Coronary artery (tissue), 2 donors: Measurements from ENCODE around the gene KIRREL3.

ENCODE experiments used
- DNase-seq: peaks from one replicate; pipeline ENCODE4 v3.0.0-alpha.2; 2017; ENCODE audit warnings: low spot score
- H3K27ac ChIP-seq, 2 donors: fragments of 200-600 bp; sonication (generic); one replicate each; pipeline ENCODE4 v1.5.1; 2016 to 2019
- H3K4me3 ChIP-seq: fragments of 200-600 bp; sonication (generic); 2 replicates; pipeline ENCODE4 v1.5.1; 2016; ENCODE audit warnings: mild to moderate bottlenecking, moderate library complexity
- TF ChIP-seq, protein P1 (sequence below): fragments of 200-600 bp; sonication (generic); IDR thresholded peaks from one replicate; pipeline ENCODE4 v1.5.1; 2019; ENCODE audit warnings: antibody characterized with exemption

KIRREL3 gene

DNA sequence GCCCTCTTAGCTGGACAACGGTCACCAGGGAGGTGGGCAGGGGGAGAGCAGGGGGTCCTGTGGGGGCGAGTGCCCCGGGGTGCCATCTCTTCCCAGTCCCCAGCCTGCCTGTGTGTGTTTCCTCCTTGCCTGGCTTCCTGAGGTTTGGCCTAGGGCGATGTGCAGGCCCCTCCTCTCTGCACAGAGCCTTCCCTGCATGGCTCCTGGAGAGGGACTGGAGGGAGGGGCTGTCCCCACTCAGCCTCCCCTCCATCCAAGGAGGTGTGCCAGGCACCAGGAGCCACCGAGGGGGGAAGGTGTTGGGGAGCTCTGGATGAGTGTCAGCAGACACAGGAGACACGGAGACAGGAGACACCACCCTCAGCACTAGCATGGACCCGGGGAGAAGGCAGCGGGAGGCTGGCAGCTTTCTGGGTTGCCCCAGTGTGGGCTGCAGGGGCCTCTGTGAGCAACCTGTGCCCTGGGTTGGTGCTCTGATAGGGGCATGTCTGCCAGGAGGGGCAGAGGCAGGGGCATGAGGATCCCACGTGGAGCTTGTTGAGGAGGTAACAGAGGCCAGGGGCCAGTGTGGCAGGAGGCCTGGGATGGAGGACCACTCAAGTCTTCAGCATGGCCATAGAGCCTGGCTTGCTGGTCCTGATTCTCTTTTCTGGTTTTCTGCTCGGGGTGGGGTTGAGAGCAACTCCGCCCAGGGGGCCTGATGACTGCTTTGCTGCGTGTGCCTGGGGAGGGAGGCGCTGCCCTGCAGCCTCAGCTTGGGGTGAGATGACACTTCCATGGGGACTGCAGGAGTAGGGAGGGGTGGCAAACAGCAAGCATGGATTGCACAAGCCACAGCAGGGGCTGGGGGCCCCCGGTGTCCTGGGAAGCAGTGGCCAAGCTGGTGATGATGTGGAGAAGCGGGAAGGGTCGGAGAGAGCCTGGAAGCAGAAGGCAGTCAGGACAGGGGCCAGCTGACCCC, 566.3 kb downstream of the KIRREL3 start:
- no peak overlapping the region for H3K4me3 ChIP-seq
- TF ChIP-seq, protein P1, sequence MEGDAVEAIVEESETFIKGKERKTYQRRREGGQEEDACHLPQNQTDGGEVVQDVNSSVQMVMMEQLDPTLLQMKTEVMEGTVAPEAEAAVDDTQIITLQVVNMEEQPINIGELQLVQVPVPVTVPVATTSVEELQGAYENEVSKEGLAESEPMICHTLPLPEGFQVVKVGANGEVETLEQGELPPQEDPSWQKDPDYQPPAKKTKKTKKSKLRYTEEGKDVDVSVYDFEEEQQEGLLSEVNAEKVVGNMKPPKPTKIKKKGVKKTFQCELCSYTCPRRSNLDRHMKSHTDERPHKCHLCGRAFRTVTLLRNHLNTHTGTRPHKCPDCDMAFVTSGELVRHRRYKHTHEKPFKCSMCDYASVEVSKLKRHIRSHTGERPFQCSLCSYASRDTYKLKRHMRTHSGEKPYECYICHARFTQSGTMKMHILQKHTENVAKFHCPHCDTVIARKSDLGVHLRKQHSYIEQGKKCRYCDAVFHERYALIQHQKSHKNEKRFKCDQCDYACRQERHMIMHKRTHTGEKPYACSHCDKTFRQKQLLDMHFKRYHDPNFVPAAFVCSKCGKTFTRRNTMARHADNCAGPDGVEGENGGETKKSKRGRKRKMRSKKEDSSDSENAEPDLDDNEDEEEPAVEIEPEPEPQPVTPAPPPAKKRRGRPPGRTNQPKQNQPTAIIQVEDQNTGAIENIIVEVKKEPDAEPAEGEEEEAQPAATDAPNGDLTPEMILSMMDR, result no peak
- DNase-seq, result no peak
- H3K27ac ChIP-seq, result peak overlapping the region in 1 of 2 donors; percentile 1

DNA sequence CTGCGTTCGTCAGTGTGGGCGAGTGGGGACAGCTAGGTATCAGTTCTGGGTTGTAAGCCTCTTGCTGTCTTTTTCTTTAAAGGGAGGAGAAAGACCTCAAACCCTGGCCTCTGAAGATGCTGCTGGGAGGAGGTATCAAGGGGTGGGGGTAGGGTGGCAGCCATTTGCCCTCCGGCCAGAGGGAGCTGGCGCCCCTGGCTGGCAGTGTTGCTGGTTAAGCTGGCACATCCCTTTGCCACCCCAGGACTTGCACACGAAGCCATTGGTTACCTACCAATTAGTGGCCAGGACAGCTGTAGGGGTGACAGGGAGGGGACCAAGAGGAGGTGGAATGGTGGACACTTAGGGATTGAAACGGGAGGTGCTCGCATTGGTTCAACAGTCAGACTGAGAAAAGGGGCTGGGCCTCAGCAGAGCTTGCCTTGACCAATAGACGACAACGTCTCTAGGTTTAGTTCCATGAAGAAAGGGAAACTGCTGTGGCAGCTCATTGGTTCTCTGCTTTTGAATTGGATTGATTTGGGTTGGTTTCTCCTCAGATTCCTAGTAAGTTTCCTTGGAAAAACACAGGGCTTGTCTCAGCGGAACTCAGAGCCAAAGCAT, 567.2 kb downstream of the KIRREL3 start:
- DNase-seq, result no peak
- TF ChIP-seq, protein P1, result no peak
- H3K27ac ChIP-seq, result peak overlapping the region in 1 of 2 donors; percentile 89
- H3K4me3 ChIP-seq, result no peak overlapping the region

DNA sequence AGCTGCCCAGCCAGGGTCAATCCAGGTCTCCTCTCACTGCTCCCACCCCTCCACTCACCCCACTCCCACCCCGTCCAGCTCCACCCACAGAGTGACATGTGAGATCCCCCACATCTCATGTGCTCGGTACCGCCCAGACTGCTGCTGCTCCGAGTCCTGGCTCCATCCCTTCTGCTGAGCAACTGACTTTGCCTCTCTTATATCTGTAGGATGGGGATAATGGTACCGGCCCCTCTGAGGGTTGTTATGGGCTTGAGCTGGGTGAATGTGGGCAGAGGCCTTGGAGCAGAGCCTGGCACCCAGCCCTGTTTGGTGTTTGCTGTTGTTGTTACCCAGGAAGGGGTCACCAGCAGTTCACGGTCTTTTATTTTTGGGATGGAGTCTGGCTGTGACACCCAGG, 568.0 kb downstream of the KIRREL3 start:
- Histone ChIP-seq H3K27ac (peak overlapping the region; percentile 39 to 89), H3K4me3 (no peak overlapping the region)
- no peak for DNase-seq

GRCh38 chr11:126432065-126432461, 568.5 kb downstream of the KIRREL3 start:
- DNase-seq, result no peak
- TF ChIP-seq, protein P1, result no peak
- H3K4me3 ChIP-seq, result no peak overlapping the region
- H3K27ac ChIP-seq, result peak overlapping the region; percentile 39 to 89

More for the DNA sequence above, 568.0 kb downstream of the KIRREL3 start:
- TF ChIP-seq, protein P1, result no peak

GRCh38 chr11:126431401-126432064, 569.0 kb downstream of the KIRREL3 start:
- no peak for DNase-seq
- TF ChIP-seq, protein P1, result no peak
- Histone ChIP-seq H3K27ac (peak overlapping the region; percentile 39 to 89), H3K4me3 (no peak overlapping the region)

GRCh38 chr11:126430581-126431335, 569.8 kb downstream of the KIRREL3 start:
- no peak overlapping the region for H3K4me3 ChIP-seq
- H3K27ac ChIP-seq, result peak overlapping the region; percentile 39 to 89
- TF ChIP-seq, protein P1, result no peak
- no peak for DNase-seq
